GM12878 (cell line): Measurements from ENCODE around the gene SEC62. TPM values are rescaled to one million over a fixed set of nuclear protein-coding genes. Genes with fewer than 3 reads are reported as not detected.

Experiments used
- ATAC-seq: fragments of 200-7000 bp; cut with Tn5 transposase; 3 replicates; pipeline ENCODE4 v1.9.1; 2020; ENCODE audit warnings: mild to moderate bottlenecking, moderate library complexity
- BruUV-seq: library from RNA; stranded (reverse); fragments of 400-500 nt; replicated peaks from 2 replicates; lab custom pipeline; 2021; lab: Mats Ljungman, UMichigan
- CTCF ChIA-PET: fragments of 300-600 bp; sonication (Branson Sonifier 250); formaldehyde crosslinking; extraction: SDS; loops from one replicate; lab custom pipeline; 2021; ENCODE audit warnings: inconsistent platforms; lab: Yijun Ruan, JAX
- POLR2A ChIA-PET: fragments of 350-600 bp; formaldehyde crosslinking; extraction: SDS; loops from one replicate; lab custom pipeline; 2021; ENCODE audit warnings: inconsistent platforms; lab: Charles Lee
- RAD21 ChIA-PET: fragments of 300-600 bp; sonication (Branson Sonifier 250); formaldehyde crosslinking; loops from one replicate; lab custom pipeline; 2023; ENCODE audit warnings: antibody characterized with exemption; ENCODE audit not compliant: unreplicated experiment; lab: Charles Lee
- SMC1A ChIA-PET: fragments of 300-600 bp; sonication (Branson Sonifier 250); formaldehyde crosslinking; loops from one replicate; lab custom pipeline; 2023; ENCODE audit not compliant: unreplicated experiment, uncharacterized antibody; lab: Charles Lee
- DNase-seq: peaks from one replicate; pipeline ENCODE4 v3.0.0-alpha.2; 2011; ENCODE audit warnings: low read depth, low spot score
- FAIRE-seq: peaks from 3 replicates; lab custom pipeline; 2011; peaks lifted over from hg19 to GRCh38; lab: Jason Lieb, UNC
- H2AFZ ChIP-seq: 2 replicates; pipeline ENCODE4 v1.6.0; 2011; ENCODE audit warnings: low read depth, low read length, control low read depth; ENCODE audit not compliant: control insufficient read depth
- H3K27ac ChIP-seq: 2 replicates; pipeline ENCODE4 v1.5.1; 2011; ENCODE audit warnings: control low read depth; ENCODE audit not compliant: control insufficient read depth, insufficient read depth
- H3K27me3 ChIP-seq, 2 experiments: replicated peaks in 1 of 2; 2 replicates each; pipeline versions ENCODE4 v1.6.0 to v1.6.1; 2011; ENCODE audit warnings: low read length in 1 of 2; ENCODE audit not compliant: control insufficient read depth in 2 of 2, insufficient read depth in 2 of 2
- H3K36me3 ChIP-seq, 2 experiments: 2 replicates each; pipeline ENCODE4 v1.5.1; 2011; ENCODE audit warnings: low read length in 1 of 2; ENCODE audit not compliant: control insufficient read depth in 2 of 2, insufficient read depth in 2 of 2
- H3K4me1 ChIP-seq: 2 replicates; pipeline ENCODE4 v1.6.1; 2011; ENCODE audit warnings: mild to moderate bottlenecking, low read length, moderate library complexity, mixed read lengths; ENCODE audit not compliant: control insufficient read depth, insufficient read depth
- H3K4me2 ChIP-seq: 2 replicates; pipeline ENCODE4 v1.6.0; 2011; ENCODE audit warnings: control low read depth; ENCODE audit not compliant: control insufficient read depth, insufficient read depth
- H3K4me3 ChIP-seq: fragments of 200-600 bp; sonication (generic); 2 replicates; pipeline ENCODE4 v1.5.1; 2016
- H3K79me2 ChIP-seq: 2 replicates; pipeline ENCODE4 v1.6.0; 2011; ENCODE audit warnings: low read length; ENCODE audit not compliant: control insufficient read depth, insufficient read depth
- H3K9ac ChIP-seq: 2 replicates; pipeline ENCODE4 v1.8.0; 2011; ENCODE audit warnings: low read length, control low read depth, mixed read lengths; ENCODE audit not compliant: control insufficient read depth, insufficient read depth
- H3K9me3 ChIP-seq: replicated peaks from 3 replicates; pipeline ENCODE4 v1.5.1; 2011; ENCODE audit warnings: mild to moderate bottlenecking, low read length; ENCODE audit not compliant: control insufficient read depth, insufficient read depth
- H4K20me1 ChIP-seq: 2 replicates; pipeline ENCODE4 v1.6.0; 2011; ENCODE audit not compliant: control insufficient read depth, insufficient read depth
- CBX3 ChIP-seq: fragments of 200-600 bp; sonication (generic); IDR thresholded peaks from 2 replicates; pipeline ENCODE4 v1.6.1; 2016; ENCODE audit warnings: low read depth, borderline replicate concordance
- CREB1 ChIP-seq: IDR thresholded peaks from 2 replicates; pipeline ENCODE4 v1.6.1; 2012; ENCODE audit warnings: low read depth, mild to moderate bottlenecking, inconsistent platforms
- DPF2 ChIP-seq: fragments of 450-650 bp; IDR thresholded peaks from 2 replicates; pipeline ENCODE4 v1.6.1; 2017; ENCODE audit warnings: mild to moderate bottlenecking
- ESRRA ChIP-seq: IDR thresholded peaks from 2 replicates; pipeline ENCODE4 v1.6.1; 2012; ENCODE audit warnings: mild to moderate bottlenecking, low read length, improper control_type of control experiment
- FOXM1 ChIP-seq: IDR thresholded peaks from 2 replicates; pipeline ENCODE4 v1.6.1; 2012; ENCODE audit warnings: low read depth, mild to moderate bottlenecking, inconsistent platforms, low read length, moderate library complexity
- IKZF2 ChIP-seq, 2 experiments: fragments of 450-650 bp; IDR thresholded peaks; 2 replicates each; pipeline ENCODE4 v1.6.1; 2017; ENCODE audit warnings: mild to moderate bottlenecking in 2 of 2, moderate library complexity in 2 of 2
- JUNB ChIP-seq: IDR thresholded peaks from 2 replicates; pipeline ENCODE4 v1.6.1; 2016; ENCODE audit warnings: antibody characterized with exemption, mild to moderate bottlenecking
- LARP7 ChIP-seq: fragments of 450-650 bp; IDR thresholded peaks from 2 replicates; pipeline ENCODE4 v1.6.1; 2017; ENCODE audit warnings: mild to moderate bottlenecking
- MAX ChIP-seq: IDR thresholded peaks from 2 replicates; pipeline ENCODE4 v1.6.1; 2012; ENCODE audit warnings: low read depth, low read length, improper control_type of control experiment
- NFXL1 ChIP-seq: fragments of 450-650 bp; IDR thresholded peaks from 2 replicates; pipeline ENCODE4 v1.6.1; 2017; ENCODE audit warnings: antibody characterized with exemption, mild to moderate bottlenecking, borderline replicate concordance
- POLR2A ChIP-seq: IDR thresholded peaks from 2 replicates; pipeline ENCODE4 v1.6.1; 2011; ENCODE audit warnings: low read depth, mild to moderate bottlenecking, low read length
- SP1 ChIP-seq: IDR thresholded peaks from one replicate; pipeline ENCODE4 v1.6.1; 2011; ENCODE audit warnings: low read depth, low read length
- TARDBP ChIP-seq: IDR thresholded peaks from 2 replicates; pipeline ENCODE4 v1.6.1; 2016; ENCODE audit warnings: borderline replicate concordance
- ZBED1 ChIP-seq: IDR thresholded peaks from 2 replicates; pipeline ENCODE4 v1.6.1; 2016; ENCODE audit warnings: borderline replicate concordance
- WGBS: methylation state at CpG from one replicate; pipeline ENCODE4 v1.1.6; 2016; ENCODE audit warnings: low lambda C conversion rate; ENCODE audit not compliant: insufficient replicate concordance, insufficient coverage; ENCODE audit errors: missing lambda C conversion rate; 5-methylcytosine and 5-hydroxymethylcytosine counted together
- in situ Hi-C: fragments of 300-500 bp; cut with MboI; formaldehyde crosslinking; loops from 9 replicates; pipeline ENCODE4 v1.14.3; 2018; ENCODE audit warnings: mixed read lengths
- intact Hi-C: fragments of 100-400 bp; cut with micrococcal nuclease; formaldehyde crosslinking; loops from one replicate; pipeline ENCODE4 v1.14.2; 2022; ENCODE audit not compliant: unreplicated experiment
- polyA plus RNA-seq, 11 experiments: library from polyadenylated mRNA; depleted of rRNA in 4 of 11; unstranded in 6 of 11; stranded (reverse) in 5 of 11; fragments of >200 nt; fragmentation: Nextera tagmentation in 4 of 11; fragmentation: Illumina TruSeq in 1 of 11; extraction: Ambion mirVana in 4 of 11; extraction: Trizol in 1 of 11; gene quantifications; 1 replicate in 1 of 11; 2 replicates in 10 of 11; pipeline versions ENCODE4 v1.2.1 to v1.2.3, GENCODE V29; 2011 to 2016; ENCODE audit warnings: inconsistent platforms in 2 of 11, missing spikeins in 2 of 11, low read depth in 1 of 11
- total RNA-seq, 4 experiments: library from RNA; depleted of rRNA in 3 of 4; stranded (reverse); fragments of >200 nt in 3 of 4; fragmentation: Illumina TruSeq in 1 of 4; extraction: Trizol in 1 of 4; gene quantifications; 2 replicates each; pipeline versions ENCODE4 v1.2.1 to v1.2.3, GENCODE V29; 2013 to 2021
- TF ChIP-seq, protein P1 (sequence below): fragments of 450-650 bp; IDR thresholded peaks from 2 replicates; pipeline ENCODE4 v1.6.1; 2017; ENCODE audit warnings: mild to moderate bottlenecking, moderate library complexity
- TF ChIP-seq, protein P2 (sequence below): fragments of 450-650 bp; formaldehyde crosslinking; IDR thresholded peaks from 2 replicates; pipeline ENCODE4 v1.4.0; 2022; ENCODE audit warnings: mild to moderate bottlenecking, moderate library complexity

The SEC62 gene
- total and polyA plus RNA-seq, 10 of the 15 experiments (the other 5 are each of a cell fraction or from before 2014, with no cell fraction given): 25.6 to 270 (median 94.8) TPM

GRCh38 chr3:169945313-169945712, 21.3 kb upstream of the SEC62 start:
- CTCF ChIA-PET: interaction anchor here (1.0 to 1.4 kb wide), 6 partner anchors 9 to 32 kb away, joined by 3 to 6 read pairs (median 4); partner anchors contain the start of gene SEC62
- POLR2A ChIA-PET: interaction anchor here (0.8 to 1.4 kb wide), 3 partner anchors 13 to 22 kb away, joined by 3 read pairs; no protein-coding TSS in a partner anchor
- peak; percentile 83 for TF ChIP-seq SP1
- TF ChIP-seq DPF2: peak; percentile 83
- TF ChIP-seq, protein P1, sequence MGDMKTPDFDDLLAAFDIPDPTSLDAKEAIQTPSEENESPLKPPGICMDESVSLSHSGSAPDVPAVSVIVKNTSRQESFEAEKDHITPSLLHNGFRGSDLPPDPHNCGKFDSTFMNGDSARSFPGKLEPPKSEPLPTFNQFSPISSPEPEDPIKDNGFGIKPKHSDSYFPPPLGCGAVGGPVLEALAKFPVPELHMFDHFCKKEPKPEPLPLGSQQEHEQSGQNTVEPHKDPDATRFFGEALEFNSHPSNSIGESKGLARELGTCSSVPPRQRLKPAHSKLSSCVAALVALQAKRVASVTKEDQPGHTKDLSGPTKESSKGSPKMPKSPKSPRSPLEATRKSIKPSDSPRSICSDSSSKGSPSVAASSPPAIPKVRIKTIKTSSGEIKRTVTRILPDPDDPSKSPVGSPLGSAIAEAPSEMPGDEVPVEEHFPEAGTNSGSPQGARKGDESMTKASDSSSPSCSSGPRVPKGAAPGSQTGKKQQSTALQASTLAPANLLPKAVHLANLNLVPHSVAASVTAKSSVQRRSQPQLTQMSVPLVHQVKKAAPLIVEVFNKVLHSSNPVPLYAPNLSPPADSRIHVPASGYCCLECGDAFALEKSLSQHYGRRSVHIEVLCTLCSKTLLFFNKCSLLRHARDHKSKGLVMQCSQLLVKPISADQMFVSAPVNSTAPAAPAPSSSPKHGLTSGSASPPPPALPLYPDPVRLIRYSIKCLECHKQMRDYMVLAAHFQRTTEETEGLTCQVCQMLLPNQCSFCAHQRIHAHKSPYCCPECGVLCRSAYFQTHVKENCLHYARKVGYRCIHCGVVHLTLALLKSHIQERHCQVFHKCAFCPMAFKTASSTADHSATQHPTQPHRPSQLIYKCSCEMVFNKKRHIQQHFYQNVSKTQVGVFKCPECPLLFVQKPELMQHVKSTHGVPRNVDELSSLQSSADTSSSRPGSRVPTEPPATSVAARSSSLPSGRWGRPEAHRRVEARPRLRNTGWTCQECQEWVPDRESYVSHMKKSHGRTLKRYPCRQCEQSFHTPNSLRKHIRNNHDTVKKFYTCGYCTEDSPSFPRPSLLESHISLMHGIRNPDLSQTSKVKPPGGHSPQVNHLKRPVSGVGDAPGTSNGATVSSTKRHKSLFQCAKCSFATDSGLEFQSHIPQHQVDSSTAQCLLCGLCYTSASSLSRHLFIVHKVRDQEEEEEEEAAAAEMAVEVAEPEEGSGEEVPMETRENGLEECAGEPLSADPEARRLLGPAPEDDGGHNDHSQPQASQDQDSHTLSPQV: 0 out of 2 replicates have a peak, but pooled peaks have one; percentile 48
- no peak for TF ChIP-seq NFXL1
- TF ChIP-seq LARP7: no peak
- peak; percentile 66 to 88; a peak in 3 of 4 replicates for TF ChIP-seq IKZF2 (IDR thresholded peaks at IDR 0.05)
- TF ChIP-seq TARDBP: peak; percentile 70; the same call in 1 of the 2 replicates
- TF ChIP-seq, protein P2, sequence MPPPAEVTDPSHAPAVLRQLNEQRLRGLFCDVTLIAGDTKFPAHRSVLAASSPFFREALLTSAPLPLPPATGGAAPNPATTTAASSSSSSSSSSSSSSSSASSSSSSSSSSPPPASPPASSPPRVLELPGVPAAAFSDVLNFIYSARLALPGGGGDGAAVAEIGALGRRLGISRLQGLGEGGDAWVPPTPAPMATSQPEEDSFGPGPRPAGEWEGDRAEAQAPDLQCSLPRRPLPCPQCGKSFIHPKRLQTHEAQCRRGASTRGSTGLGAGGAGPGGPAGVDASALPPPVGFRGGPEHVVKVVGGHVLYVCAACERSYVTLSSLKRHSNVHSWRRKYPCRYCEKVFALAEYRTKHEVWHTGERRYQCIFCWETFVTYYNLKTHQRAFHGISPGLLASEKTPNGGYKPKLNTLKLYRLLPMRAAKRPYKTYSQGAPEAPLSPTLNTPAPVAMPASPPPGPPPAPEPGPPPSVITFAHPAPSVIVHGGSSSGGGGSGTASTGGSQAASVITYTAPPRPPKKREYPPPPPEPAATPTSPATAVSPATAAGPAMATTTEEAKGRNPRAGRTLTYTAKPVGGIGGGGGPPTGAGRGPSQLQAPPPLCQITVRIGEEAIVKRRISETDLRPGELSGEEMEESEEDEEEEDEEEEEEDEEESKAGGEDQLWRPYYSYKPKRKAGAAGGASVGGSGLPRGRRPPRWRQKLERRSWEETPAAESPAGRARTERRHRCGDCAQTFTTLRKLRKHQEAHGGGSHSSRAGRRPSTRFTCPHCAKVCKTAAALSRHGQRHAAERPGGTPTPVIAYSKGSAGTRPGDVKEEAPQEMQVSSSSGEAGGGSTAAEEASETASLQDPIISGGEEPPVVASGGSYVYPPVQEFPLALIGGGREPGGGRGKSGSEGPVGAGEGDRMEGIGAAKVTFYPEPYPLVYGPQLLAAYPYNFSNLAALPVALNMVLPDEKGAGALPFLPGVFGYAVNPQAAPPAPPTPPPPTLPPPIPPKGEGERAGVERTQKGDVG (CRISPR knock-in tag): no peak
- peak; percentile 94 for TF ChIP-seq ZBED1
- peak; percentile 45; the same call in 1 of the 2 replicates for TF ChIP-seq POLR2A
- peak; percentile 97 for TF ChIP-seq CREB1
- no peak for TF ChIP-seq MAX
- no peak for TF ChIP-seq ESRRA
- peak; percentile 97 for TF ChIP-seq JUNB
- no peak for TF ChIP-seq CBX3
- peak; percentile 99 for TF ChIP-seq FOXM1

More at GRCh38 chr3:169945313-169945712, 21.3 kb upstream of the SEC62 start:
- Histone ChIP-seq H3K27ac (peak overlapping the region; percentile 93), H3K36me3 (no peaks in the 10 kb centered on the region), H3K9ac (peak overlapping the region; percentile 54), H3K9me3 (no peaks in the 10 kb centered on the region; the same call in 2 of the 3 replicates), H3K4me3 (peak overlapping the region; percentile 48; the same call in 1 of the 2 replicates), H2AFZ (peak overlapping the region; percentile 55), H3K27me3 (no peaks in the 10 kb centered on the region), H4K20me1 (no peaks in the 10 kb centered on the region), H3K79me2 (no peaks in the 10 kb centered on the region; the same call in 1 of the 2 replicates), H3K4me1 (peaks cover 62% of the 10 kb centered on the region), H3K4me2 (peak overlapping the region; percentile 64)
- FAIRE-seq: peak; percentile 56
- ATAC-seq: peak; percentile 91
- RAD21 ChIA-PET: interaction anchor here (0.8 to 13.6 kb wide), 3 partner anchors 9 to 22 kb away, joined by 4 to 123 read pairs (median 7); partner anchors contain the start of gene SEC62
- in situ Hi-C loops: no loop called here
- DNase-seq: peak; percentile 85
- under 1% methylated on average over 7 of the region's 7 CpGs for WGBS
- intact Hi-C loops: loop anchor here (1.0 kb wide), 1 partner anchor 21 kb away; the partner anchor contains the start of gene SEC62
- SMC1A ChIA-PET: interaction anchor here (1.1 to 14.2 kb wide), 5 partner anchors 9 to 76 kb away, joined by 3 to 174 read pairs (median 4); partner anchors contain the start of gene SEC62
- no TSS peak for BruUV-seq
